Smooth muscle cell (in vitro differentiated cells): ENCODE results near the gene SH3BP4. TPM values are rescaled to one million over a fixed set of nuclear protein-coding genes. Genes with fewer than 3 reads are reported as not detected.

Experiments
- DNase-seq: peaks from one replicate; lab custom pipeline; 2025; ENCODE audit not compliant: unreplicated experiment; lab: John Stamatoyannopoulos, UW
- H2AFZ ChIP-seq: fragments of 200-600 bp; sonication (generic); 2 replicates; pipeline ENCODE4 v1.6.0; 2016; ENCODE audit warnings: antibody characterized with exemption, low read depth, mild to moderate bottlenecking
- H3F3A ChIP-seq: fragments of 200-600 bp; sonication (generic); 2 replicates; pipeline ENCODE4 v1.6.0; 2017; ENCODE audit warnings: antibody characterized with exemption, low read depth
- H3K27ac ChIP-seq: fragments of 200-600 bp; sonication (generic); 2 replicates; pipeline ENCODE4 v1.5.1; 2016; ENCODE audit warnings: low read depth, mild to moderate bottlenecking
- H3K27me3 ChIP-seq: fragments of 200-600 bp; sonication (generic); 2 replicates; pipeline ENCODE4 v1.6.1; 2016; ENCODE audit warnings: low read depth, mild to moderate bottlenecking
- H3K36me3 ChIP-seq: fragments of 200-600 bp; sonication (generic); 2 replicates; pipeline ENCODE4 v1.5.1; 2016; ENCODE audit warnings: low read depth
- H3K4me1 ChIP-seq: fragments of 200-600 bp; sonication (generic); 2 replicates; pipeline ENCODE4 v1.5.1; 2016; ENCODE audit warnings: low read depth
- H3K4me2 ChIP-seq: fragments of 200-600 bp; sonication (generic); 2 replicates; pipeline ENCODE4 v1.6.0; 2016; ENCODE audit warnings: mild to moderate bottlenecking
- H3K4me3 ChIP-seq: fragments of 200-600 bp; sonication (generic); 2 replicates; pipeline ENCODE4 v1.5.1; 2016; ENCODE audit warnings: mild to moderate bottlenecking
- H3K79me2 ChIP-seq: fragments of 200-600 bp; sonication (generic); 2 replicates; pipeline ENCODE4 v1.6.0; 2016; ENCODE audit warnings: low read depth, mild to moderate bottlenecking
- H3K9ac ChIP-seq: fragments of 200-600 bp; sonication (generic); 2 replicates; pipeline ENCODE4 v1.6.0; 2016; ENCODE audit warnings: low read depth
- H3K9me3 ChIP-seq: fragments of 200-600 bp; sonication (generic); replicated peaks from 2 replicates; pipeline ENCODE4 v1.5.1; 2016; ENCODE audit warnings: low read depth
- H4K20me1 ChIP-seq: fragments of 200-600 bp; sonication (generic); 2 replicates; pipeline ENCODE4 v1.6.0; 2016; ENCODE audit warnings: low read depth
- WGBS: methylation state at CpG from one replicate; pipeline ENCODE4 v1.1.7; 2016; ENCODE audit warnings: low lambda C conversion rate; 5-methylcytosine and 5-hydroxymethylcytosine counted together
- polyA plus RNA-seq: library from polyadenylated mRNA; unstranded; fragments of >200 nt; fragmentation: Nextera tagmentation; extraction: Ambion mirVana; gene quantifications from 2 replicates; pipeline ENCODE4 v1.2.1, GENCODE V29; 2016
- total RNA-seq: library from RNA; depleted of rRNA; stranded (reverse); fragments of >200 nt; gene quantifications from 2 replicates; pipeline ENCODE4 v1.2.3, GENCODE V29; 2014
- TF ChIP-seq, protein P1 (sequence below): fragments of 200-600 bp; sonication (generic); IDR thresholded peaks from 2 replicates; pipeline ENCODE4 v1.5.1; 2017; ENCODE audit warnings: borderline replicate concordance, mild to moderate bottlenecking, antibody characterized with exemption; ENCODE audit not compliant: insufficient read depth, poor library complexity, severe bottlenecking

Gene SH3BP4
- total and polyA plus RNA-seq, 2 experiments from 2014 or later: 38.9 to 47.7 TPM

DNA sequence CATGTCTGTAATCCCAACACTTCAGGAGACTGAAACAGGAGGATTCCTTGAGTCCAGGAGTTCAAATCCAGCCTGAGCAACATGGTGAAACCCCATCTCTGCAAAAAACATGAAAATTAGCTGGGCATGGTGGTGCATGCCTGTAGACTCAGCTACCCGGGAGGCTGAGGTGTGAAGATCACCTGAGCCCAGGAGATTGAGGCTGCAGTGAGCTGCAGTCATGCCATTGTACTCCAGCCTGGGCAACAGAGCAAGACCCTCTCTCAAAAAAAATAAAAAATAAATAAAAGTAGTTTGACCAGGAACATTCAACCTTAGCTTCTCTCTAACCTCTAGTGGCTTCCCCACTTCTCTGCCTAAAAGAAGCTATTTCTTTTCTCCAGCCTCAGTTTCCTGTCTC is 23.8 kb downstream of the SH3BP4 start:
- H3K4me1 ChIP-seq: peaks cover 15% of the 10 kb centered on the region
- H2AFZ ChIP-seq: no peak overlapping the region
- peaks cover 100% of the 10 kb centered on the region for H4K20me1 ChIP-seq
- no peak overlapping the region for H3K27ac ChIP-seq
- no peak for DNase-seq
- peaks cover 100% of the 10 kb centered on the region for H3K79me2 ChIP-seq
- H3K4me2 ChIP-seq: no peak overlapping the region
- H3F3A ChIP-seq: peaks cover 19% of the 10 kb centered on the region
- no peak overlapping the region for H3K9ac ChIP-seq
- H3K36me3 ChIP-seq: no peaks in the 10 kb centered on the region
- no peaks in the 10 kb centered on the region for H3K9me3 ChIP-seq
- WGBS: 100% methylated on average over 1 of the region's 1 CpG
- no peaks in the 10 kb centered on the region for H3K27me3 ChIP-seq
- H3K4me3 ChIP-seq: no peak overlapping the region
- TF ChIP-seq, protein P1, sequence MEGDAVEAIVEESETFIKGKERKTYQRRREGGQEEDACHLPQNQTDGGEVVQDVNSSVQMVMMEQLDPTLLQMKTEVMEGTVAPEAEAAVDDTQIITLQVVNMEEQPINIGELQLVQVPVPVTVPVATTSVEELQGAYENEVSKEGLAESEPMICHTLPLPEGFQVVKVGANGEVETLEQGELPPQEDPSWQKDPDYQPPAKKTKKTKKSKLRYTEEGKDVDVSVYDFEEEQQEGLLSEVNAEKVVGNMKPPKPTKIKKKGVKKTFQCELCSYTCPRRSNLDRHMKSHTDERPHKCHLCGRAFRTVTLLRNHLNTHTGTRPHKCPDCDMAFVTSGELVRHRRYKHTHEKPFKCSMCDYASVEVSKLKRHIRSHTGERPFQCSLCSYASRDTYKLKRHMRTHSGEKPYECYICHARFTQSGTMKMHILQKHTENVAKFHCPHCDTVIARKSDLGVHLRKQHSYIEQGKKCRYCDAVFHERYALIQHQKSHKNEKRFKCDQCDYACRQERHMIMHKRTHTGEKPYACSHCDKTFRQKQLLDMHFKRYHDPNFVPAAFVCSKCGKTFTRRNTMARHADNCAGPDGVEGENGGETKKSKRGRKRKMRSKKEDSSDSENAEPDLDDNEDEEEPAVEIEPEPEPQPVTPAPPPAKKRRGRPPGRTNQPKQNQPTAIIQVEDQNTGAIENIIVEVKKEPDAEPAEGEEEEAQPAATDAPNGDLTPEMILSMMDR: no peak

DNA sequence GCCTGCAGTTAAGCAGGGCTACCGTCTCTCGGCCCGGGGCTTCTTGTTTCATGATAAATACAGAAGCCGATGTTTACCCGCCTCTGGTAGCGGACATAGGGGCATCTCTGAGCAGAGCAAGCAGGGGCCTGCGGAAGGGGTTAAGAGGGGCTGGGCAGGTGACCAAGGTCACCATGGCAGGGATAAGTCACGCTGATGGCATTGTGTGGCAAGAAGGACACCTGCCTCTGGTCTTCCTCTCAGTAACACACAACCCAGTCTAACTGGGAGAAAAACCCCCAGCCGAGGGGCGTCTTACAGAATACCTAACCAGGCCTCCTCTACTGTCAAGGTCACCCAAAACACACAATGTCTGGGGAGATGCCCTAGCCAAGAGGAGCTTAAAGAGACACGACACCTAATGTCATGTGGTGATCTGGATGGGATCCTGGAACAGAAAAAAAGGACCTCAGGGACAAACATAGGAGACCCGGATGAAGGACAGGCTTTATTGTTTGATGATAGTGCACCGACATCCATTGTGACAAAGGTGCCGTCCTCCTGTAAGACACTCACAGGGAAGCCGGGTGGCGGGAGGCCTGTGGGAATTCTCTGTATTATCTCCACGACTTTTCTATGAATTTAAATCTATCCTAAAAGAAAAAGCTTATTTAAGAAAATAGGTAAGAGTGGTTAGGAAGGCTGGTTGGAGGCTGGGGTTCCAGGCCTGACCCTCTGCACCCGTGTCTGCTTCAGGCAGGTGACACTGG is 24.8 kb downstream of the SH3BP4 start:
- Histone ChIP-seq H3F3A (peaks cover 11% of the 10 kb centered on the region), H3K27me3 (no peaks in the 10 kb centered on the region), H3K79me2 (peaks cover 89% of the 10 kb centered on the region), H2AFZ (no peak overlapping the region), H3K9me3 (no peaks in the 10 kb centered on the region), H3K4me3 (no peak overlapping the region), H4K20me1 (peaks cover 96% of the 10 kb centered on the region), H3K4me2 (no peak overlapping the region), H3K4me1 (peaks cover 25% of the 10 kb centered on the region), H3K9ac (no peak overlapping the region), H3K27ac (no peak overlapping the region), H3K36me3 (no peaks in the 10 kb centered on the region)
- 94% methylated on average over 18 of the region's 18 CpGs for WGBS
- TF ChIP-seq, protein P1: no peak
- DNase-seq: no peak

DNA sequence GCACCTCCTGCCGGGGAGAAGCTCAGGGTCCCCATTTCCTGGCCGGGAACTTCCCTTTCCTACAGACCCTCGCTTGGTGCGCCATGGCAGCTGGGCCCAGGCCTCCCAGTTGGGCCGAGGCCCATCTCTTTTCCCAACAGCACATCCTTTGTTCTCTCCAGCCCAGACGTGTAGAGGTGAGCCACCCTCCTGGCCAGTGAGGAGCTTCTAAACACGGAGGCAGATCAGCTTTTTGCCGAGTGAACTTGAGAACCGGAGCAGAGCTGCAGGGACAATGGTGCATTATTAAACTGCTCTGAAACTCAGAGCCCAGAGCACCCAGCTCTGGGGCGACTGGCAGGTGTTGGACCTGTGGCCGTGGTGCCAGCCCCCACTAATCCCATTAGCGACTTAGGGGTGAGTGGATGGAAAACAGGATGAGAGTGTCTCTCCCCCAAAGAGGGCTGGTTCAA is 25.4 kb downstream of the SH3BP4 start:
- no peak overlapping the region for H3K9ac ChIP-seq
- peaks cover 96% of the 10 kb centered on the region for H4K20me1 ChIP-seq
- no peaks in the 10 kb centered on the region for H3K36me3 ChIP-seq
- H3K4me1 ChIP-seq: peaks cover 31% of the 10 kb centered on the region
- H3K4me3 ChIP-seq: no peak overlapping the region
- H3K9me3 ChIP-seq: no peaks in the 10 kb centered on the region
- DNase-seq: no peak
- H3K27ac ChIP-seq: no peak overlapping the region
- TF ChIP-seq, protein P1: no peak
- peaks cover 86% of the 10 kb centered on the region for H3K79me2 ChIP-seq
- H2AFZ ChIP-seq: no peak overlapping the region
- WGBS: 90% methylated on average over 12 of the region's 12 CpGs
- H3K27me3 ChIP-seq: no peaks in the 10 kb centered on the region
- H3F3A ChIP-seq: peaks cover 14% of the 10 kb centered on the region
- no peak overlapping the region for H3K4me2 ChIP-seq
